GM19395 (cell line): Measurements from ENCODE around the gene SSUH2.
"Not testable (repeated sequence)": the region's sequence is repeated elsewhere in the genome, so short reads cannot be mapped to it uniquely, and the experiment has no call there.

Experiments
- ATAC-seq: cut with Tn5 transposase; IDR thresholded peaks from one replicate; pipeline ENCODE4 v1.9.1; 2021; ENCODE audit warnings: mild to moderate bottlenecking, moderate library complexity; ENCODE audit not compliant: unreplicated experiment

SSUH2 gene

DNA sequence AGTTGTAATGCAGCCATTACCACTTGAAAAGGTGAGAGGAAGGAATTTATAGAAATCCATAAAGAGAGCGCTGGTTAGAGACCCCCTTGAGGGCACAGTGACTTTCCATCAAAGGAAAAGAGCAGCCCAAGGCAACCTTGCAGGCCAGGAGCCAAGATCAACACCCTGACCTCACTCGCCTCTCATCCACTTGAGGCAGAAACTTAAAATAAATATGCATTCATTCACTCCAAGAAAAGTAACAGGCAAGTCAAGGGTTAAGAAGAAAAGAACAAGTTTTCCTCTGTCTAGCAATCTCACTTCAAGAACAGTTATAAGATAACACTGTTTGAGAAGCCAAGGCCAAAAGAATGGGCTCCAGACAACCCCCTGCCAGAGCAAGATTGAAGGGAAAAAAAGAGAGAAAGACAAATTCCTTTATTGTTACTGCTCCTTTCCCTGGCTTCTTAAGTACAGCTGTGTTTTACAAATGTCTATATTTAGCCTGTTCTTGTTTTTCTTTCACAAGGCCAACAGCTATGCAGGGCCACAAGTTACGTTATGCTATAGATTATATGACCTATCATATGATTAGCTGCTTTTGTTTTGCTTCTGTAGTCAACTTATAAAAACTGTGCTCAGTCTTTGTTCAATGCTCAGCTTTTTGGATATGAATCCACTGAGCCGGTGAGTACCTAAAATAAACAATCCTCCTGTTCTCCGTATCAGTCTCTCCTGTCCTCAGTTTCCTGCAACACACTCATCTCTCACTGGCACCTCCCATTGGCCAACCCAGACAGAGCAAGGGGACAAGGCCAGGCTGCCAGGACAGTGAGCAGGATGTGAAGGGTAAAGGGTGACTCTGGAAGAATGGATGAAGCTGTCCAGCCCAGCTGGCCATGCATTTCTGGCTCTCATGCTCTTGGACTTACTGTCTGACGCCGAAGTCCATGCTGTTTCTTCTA lies 15.8 kb upstream of the SSUH2 start:
- ATAC-seq: no peak

GRCh38 chr3:8659242-8659641 lies 14.6 kb upstream of the SSUH2 start:
- no peak for ATAC-seq

DNA sequence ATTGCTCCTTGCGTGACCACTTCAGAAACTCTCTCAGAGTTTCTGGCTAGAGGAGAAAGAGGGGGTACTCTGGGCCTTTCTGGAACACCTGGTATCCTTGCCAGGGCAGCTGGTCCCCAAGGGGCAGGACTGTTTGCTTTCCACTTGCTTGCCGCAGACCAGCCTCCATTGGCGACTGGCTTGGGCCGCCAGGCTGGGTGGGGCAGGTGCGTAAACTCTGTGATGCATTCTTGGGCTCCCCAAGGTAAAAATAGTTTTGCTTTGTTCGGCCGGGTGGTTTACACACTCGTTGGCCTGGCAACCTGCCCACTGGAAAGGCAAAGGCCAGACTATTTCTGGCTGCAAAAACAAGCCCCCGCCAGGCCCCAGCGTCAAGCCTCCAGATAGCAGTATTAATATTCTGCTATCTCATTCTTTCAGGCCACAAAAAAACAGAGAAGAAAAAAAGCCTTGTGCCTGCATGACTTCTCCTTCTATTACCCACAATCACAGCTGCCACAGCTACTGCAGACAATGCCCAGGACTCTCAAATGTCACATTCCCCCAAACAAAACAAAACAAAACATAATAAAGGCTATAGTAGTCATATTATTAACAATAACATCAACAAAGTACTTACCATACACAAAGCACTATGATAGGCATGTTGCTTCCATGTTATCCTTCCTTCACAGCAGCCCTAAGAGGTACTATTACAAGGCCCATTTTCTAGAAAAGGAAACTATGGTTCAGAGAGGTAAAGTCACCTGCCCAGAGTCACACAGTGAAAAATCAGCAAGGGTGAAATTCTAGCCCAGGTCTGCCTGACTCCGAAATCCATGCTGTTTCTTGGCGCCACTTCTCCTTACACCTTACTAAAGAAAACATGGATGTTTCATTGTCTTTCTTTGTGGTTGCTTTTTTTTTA lies 14.0 kb upstream of the SSUH2 start:
- peak; percentile 84 for ATAC-seq

DNA sequence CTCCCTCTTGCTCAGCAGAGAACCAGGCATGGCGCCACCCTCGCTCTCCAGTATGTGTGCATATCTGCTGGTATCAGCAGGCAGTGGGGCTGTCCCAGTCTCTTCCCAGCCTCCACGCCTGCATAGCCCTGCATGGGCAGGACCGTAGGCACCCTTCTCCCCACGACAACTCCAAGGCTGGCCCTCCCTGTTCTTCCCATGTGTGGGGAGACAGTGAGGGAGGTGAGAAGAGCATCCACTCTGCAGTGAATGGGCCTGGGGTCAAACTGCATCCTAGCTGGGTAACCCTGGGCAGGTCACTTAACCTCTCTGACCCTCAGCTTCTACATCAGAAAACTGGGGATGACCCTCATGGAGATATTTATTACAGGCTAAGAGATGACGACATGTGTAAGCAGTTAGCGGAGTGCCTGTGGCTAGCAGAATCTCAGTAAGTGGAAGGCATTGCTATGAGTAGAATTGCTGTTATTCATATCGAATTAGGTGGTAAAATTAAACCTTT lies 13.3 kb upstream of the SSUH2 start:
- peak; percentile 59 for ATAC-seq

- no peak for ATAC-seq
These were observed 11.6 kb upstream of the SSUH2 start for GRCh38 chr3:8656240-8656639.

DNA sequence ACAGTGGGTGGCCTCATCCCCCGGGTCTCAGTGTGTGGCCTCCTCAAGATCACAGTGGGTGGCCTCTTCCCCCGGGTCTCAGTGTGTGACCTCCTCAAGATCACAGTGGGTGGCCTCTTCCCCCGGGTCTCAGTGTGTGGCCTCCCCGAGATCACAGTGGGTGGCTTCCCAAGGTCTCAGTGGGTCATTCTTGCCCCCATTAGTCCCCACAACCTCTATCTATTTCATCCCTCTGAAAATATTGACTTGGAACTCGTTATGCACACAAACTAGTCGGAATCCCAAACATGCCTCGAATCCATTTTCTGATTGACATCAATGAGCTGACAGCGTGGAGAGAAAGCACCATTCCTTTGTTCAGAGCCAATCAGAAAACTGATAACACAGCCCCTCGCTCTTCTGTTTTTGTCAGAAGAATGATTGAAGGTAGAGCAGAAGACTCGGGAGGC lies 10.8 kb upstream of the SSUH2 start:
- no peak for ATAC-seq

DNA sequence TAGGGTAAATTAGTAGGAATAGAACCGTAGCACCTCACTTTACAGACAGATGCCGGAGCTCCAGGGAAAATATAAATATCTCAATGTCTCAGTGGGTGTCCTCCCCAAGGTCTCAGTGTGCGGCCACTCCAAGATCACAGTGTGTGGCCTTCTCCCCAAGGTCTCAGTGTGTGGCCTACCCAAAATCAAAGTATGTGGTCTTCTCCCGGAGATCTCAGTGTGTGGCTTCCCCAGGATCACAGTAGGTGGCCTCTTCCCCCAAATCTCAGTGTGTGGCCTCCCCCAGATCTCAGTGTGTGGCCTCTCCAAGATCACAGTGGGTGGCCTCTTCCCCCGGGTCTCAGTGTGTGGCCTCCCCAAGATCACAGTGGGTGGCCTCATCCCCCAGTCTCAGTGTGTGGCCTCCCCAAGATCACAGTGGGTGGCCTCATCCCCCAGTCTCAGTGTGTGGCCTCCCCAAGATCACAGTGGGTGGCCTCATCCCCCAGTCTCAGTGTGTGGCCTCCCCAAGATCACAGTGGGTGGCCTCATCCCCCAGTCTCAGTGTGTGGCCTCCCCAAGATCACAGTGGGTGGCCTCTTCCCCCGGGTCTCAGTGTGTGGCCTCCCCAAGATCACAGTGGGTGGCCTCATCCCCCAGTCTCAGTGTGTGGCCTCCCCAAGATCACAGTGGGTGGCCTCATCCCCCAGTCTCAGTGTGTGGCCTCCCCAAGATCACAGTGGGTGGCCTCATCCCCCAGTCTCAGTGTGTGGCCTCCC lies 10.2 kb upstream of the SSUH2 start:
- not testable (repeated sequence) for ATAC-seq

DNA sequence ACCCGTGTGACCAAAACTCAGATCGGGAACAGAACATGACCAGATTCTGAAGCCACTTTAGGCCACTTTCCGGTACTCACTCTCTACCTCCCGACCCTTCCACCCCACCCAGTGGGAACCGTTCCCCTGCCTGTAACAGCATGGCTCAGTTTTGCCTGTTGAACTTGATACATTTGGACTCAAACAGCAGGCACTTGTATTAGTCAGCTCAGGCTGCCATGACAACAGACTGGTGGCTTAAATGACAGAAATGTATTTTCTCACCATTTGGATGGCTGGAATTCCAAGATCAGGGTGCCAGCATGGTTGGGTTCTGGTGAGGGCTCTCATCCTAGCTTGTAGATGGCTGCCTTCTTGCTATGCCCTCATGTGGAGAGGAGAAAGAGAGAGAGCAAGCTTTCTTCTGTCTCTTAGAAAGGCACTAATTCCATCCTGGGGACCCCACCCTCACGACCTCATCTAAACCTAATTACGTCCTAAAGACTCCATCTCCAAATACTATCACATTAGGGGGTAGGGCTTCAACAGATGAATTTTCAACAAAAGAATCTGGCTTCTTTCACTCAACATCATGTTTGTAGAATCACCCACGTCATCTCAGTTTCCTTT lies 9.3 kb upstream of the SSUH2 start:
- ATAC-seq: no peak

- no peak for ATAC-seq
These were observed 7.9 kb upstream of the SSUH2 start for GRCh38 chr3:8652324-8652987.

DNA sequence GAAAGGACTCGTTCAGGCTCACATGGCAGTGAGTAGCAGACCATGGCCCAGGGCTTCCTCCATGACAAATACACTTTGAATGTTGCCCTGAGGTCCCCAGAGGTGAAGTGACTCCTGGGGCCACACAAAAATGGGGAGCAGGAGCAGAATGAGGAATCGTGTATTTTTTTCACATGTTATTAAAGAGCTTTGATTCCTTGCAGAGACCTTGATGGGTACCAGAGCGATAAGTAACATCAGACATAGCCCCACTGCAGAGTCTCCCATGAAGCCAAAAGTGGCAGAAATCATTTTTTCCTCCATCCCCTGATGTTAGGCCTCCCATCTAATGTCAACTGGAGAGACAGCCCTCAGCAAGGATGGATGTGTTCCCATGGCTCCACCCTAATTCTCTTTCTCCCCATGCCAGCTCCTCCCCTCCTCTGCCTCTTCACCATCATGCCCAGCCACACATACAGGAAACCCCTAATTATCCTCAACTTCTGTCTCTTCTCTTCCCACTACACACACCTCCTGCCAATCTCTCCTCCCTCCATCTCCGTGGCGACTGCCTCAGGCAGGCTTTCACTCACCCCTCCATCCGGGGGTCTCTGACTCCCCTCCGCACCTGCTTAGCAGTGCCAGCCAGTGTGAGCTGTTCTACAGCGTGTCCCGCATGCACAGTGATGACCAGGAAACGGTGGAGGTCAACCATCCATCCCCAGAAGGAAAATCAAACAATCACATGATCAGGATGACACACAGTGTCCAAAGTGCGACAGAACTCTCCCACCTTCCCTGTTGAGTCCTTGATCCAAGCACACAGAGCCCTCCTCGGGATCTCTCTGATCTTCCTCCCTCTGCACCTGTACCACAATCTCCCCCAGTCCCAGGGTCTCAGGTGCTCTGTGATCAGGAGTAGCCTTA lies 7.1 kb upstream of the SSUH2 start:
- no peak for ATAC-seq

- ATAC-seq: no peak
These were observed 6.2 kb upstream of the SSUH2 start for GRCh38 chr3:8650583-8651416.

GRCh38 chr3:8649757-8650156 lies 5.2 kb upstream of the SSUH2 start:
- ATAC-seq: no peak

DNA sequence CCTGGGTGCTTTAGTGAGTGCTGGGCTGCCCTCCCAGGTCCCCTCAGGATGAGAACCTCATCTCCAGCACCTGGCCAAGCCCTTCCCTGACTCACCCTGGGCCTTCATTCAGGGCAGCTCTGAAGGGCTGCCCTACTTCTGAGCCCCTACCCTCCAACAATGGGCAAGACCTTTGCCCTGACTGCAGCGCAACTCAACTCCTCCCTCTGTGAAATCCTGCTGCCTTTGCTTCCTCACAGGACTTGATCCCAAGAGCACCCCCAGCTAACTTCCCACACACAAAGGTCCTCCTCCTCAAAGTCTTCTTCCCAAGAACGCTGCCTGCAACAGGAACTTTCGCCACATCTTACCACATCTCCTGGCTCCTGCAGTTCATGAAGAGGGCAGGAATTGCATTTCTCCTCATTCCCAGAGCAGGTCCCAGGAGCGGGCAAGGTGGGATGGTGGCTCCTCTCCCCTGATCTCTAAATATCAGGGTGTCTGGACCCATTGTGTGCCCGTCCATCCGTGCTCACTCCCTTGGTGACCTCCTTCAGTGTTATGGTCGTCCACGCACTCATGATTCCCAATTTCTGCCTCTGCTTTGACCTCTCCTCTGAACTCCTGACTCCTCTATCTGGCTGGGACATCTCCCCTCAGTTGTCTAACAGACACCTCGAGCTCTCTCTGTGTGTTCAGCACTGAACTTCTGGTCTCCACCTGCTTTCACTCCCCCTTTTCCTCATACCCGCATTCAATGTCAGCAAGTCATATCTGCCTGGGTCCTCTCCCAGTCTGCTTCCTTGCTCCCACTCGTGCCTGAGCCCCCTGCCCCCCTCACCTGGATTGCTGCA lies 4.5 kb upstream of the SSUH2 start:
- ATAC-seq: no peak

DNA sequence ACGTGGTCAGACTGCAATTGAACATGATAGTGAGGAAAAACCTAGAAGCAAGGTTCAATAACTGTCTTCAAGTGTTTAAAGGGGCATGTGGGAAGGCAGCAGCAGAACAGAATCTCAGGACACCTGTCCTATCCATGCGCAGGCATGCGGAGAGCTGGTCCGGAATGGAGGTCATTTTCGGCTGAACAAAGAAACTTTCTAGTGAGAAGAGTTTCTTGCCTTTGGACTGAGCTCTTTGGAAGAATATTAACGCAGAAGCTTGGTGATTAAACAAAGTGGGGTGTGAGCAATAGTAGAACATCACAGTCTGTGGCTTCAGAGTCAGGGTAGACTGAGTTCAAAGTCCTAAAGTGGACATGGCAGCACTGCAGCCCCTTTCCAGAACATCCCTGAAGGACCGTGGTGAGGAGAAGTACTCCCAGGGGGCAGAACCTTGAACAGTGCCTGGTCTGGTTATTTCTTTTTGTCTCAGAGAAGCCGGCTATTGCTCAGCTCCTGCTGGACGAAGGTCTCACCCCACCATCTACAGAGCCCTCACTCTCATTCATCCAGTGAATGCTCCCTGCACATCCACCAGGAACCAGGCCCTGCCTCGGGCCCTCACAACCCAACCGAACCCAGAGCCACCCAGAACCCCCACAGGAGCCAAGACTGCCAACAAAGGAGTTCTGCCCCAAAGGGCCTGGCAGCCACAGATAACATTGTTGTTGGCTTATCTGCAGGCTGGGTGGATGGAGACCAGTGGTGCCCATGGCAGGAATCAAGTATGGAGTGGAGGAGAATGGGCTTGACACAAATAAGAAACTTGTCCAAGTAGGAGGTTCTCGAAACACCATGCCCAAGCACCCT lies 2.8 kb upstream of the SSUH2 start:
- no peak for ATAC-seq

- no peak for ATAC-seq
These were observed 1.8 kb upstream of the SSUH2 start for GRCh38 chr3:8646313-8646938.

GRCh38 chr3:8645712-8646111 lies 1.1 kb upstream of the SSUH2 start:
- ATAC-seq: no peak
